ENCODE data around the gene MSTN.

- TF ChIP-seq, protein P1, sequence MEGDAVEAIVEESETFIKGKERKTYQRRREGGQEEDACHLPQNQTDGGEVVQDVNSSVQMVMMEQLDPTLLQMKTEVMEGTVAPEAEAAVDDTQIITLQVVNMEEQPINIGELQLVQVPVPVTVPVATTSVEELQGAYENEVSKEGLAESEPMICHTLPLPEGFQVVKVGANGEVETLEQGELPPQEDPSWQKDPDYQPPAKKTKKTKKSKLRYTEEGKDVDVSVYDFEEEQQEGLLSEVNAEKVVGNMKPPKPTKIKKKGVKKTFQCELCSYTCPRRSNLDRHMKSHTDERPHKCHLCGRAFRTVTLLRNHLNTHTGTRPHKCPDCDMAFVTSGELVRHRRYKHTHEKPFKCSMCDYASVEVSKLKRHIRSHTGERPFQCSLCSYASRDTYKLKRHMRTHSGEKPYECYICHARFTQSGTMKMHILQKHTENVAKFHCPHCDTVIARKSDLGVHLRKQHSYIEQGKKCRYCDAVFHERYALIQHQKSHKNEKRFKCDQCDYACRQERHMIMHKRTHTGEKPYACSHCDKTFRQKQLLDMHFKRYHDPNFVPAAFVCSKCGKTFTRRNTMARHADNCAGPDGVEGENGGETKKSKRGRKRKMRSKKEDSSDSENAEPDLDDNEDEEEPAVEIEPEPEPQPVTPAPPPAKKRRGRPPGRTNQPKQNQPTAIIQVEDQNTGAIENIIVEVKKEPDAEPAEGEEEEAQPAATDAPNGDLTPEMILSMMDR (IDR thresholded peaks at IDR 0.05): no peak
- TF ChIP-seq POLR2A (IDR thresholded peaks at IDR 0.05): no peak
Observed at GRCh38 chr2:190065839-190066238, 3.3 kb upstream of the MSTN start.
